ENCODE measurements around the gene TNFAIP3.
A peak's percentile ranks its signal among the peaks of the same experiment; 100 is the strongest.

The TNFAIP3 gene

DNA sequence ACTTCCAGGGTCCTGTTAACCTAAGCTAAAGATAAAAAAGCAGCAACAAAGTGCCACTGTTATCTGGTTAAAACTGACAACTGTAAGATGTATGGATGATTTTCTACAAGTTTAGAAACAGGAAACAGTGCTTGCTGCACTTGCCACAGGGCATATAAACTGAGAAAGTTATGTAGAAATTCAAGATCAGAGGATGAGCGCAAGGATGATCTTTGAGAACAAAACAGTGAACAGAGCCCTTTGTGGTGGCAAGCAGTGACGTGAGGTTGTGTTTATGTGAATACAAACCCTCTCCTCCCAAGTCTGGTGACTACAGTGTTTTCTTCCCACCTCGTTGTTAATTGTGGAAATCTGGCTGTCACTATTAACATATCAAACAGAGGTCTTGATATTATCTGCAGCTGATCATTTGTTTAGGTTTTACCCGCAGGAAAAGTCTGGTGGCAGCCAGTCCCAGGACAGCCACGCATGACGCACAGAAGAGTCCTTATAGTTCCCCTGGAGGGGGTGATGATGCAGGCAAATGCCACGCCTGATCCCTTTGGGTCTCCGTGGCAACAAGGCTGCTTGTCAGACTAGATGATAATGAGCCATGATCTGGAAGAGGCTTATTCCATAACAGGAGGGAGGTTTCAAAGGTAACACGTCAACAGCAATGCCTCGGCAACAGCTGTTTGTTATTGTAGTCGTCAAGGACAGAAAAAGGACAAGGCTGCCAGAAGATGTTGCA, 43.1 kb upstream of the TNFAIP3 start:
- H3K4me3 ChIP-seq (ENCODE audit: low read depth, low read length) = no peak overlapping the region
- in situ Hi-C loops (cut with HindIII; ENCODE audit: low sequenced_read_pairs) = no loop called here
- peak; percentile 72 for DNase-seq (ENCODE audit: low read depth, low spot score)
- TF ChIP-seq, protein P1, sequence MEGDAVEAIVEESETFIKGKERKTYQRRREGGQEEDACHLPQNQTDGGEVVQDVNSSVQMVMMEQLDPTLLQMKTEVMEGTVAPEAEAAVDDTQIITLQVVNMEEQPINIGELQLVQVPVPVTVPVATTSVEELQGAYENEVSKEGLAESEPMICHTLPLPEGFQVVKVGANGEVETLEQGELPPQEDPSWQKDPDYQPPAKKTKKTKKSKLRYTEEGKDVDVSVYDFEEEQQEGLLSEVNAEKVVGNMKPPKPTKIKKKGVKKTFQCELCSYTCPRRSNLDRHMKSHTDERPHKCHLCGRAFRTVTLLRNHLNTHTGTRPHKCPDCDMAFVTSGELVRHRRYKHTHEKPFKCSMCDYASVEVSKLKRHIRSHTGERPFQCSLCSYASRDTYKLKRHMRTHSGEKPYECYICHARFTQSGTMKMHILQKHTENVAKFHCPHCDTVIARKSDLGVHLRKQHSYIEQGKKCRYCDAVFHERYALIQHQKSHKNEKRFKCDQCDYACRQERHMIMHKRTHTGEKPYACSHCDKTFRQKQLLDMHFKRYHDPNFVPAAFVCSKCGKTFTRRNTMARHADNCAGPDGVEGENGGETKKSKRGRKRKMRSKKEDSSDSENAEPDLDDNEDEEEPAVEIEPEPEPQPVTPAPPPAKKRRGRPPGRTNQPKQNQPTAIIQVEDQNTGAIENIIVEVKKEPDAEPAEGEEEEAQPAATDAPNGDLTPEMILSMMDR (IDR thresholded peaks at IDR 0.05; ENCODE audit: low read depth, low read length) = no peak

DNA sequence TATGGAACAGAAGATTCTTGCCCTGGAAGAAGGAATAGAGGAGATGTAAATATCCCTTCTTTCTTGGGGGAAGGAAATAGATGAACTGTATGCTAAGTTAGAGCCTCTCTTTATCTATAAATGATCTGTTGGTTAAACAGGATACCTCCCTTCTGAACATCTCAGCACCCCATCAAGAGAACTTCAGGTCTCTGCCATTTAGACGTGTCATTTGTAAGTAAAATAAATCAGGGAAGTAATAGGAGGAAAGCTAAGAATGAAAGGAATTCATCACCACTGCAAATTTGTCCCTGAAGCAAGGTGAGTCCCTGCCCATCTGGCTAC, 42.5 kb upstream of the TNFAIP3 start:
- no peak for DNase-seq (ENCODE audit: low read depth, low spot score)
- TF ChIP-seq, protein P1 (IDR thresholded peaks at IDR 0.05; ENCODE audit: low read depth, low read length) = no peak
- H3K4me3 ChIP-seq (ENCODE audit: low read depth, low read length) = no peak overlapping the region
- in situ Hi-C loops (cut with HindIII; ENCODE audit: low sequenced_read_pairs) = no loop called here

GRCh38 chr6:137824896-137825295, 42.2 kb upstream of the TNFAIP3 start:
- in situ Hi-C loops (cut with HindIII; ENCODE audit: low sequenced_read_pairs) = no loop called here
- TF ChIP-seq, protein P1 (IDR thresholded peaks at IDR 0.05; ENCODE audit: low read depth, low read length) = no peak
- no peak for DNase-seq (ENCODE audit: low read depth, low spot score)
- H3K4me3 ChIP-seq (ENCODE audit: low read depth, low read length) = no peak overlapping the region

- no peak for DNase-seq (ENCODE audit: low read depth, low spot score)
- TF ChIP-seq, protein P1 (IDR thresholded peaks at IDR 0.05; ENCODE audit: low read depth, low read length) = no peak
- in situ Hi-C loops (cut with HindIII; ENCODE audit: low sequenced_read_pairs) = no loop called here
- H3K4me3 ChIP-seq (ENCODE audit: low read depth, low read length) = no peak overlapping the region
These were observed 39.6 kb upstream of the TNFAIP3 start for GRCh38 chr6:137827411-137827940.

- DNase-seq (ENCODE audit: low read depth, low spot score) = no peak
- TF ChIP-seq, protein P1 (IDR thresholded peaks at IDR 0.05; ENCODE audit: low read depth, low read length) = no peak
- in situ Hi-C loops (cut with HindIII; ENCODE audit: low sequenced_read_pairs) = no loop called here
- H3K4me3 ChIP-seq (ENCODE audit: low read depth, low read length) = no peak overlapping the region
These were observed 38.9 kb upstream of the TNFAIP3 start for GRCh38 chr6:137827977-137828810.

DNA sequence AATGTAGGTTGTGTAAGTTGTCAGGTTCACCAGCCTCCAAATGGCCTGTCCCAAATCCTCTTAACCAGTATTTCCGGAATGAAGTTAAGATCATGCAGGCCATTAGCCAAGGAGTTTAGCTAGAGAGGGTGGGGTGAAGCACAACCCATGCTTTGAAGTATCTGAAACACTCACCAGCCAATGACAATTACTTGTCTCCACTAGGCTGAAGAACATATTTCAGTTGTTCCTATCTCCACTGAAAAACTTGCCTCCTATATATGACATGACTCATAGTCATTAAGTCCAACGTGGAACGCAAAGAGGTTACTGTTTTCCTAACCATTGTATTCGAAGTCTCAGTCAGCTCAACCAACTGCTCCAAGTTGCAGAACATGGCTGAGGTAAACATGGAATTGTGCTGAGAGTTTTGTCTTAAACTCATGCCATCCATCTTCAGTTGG, 37.4 kb upstream of the TNFAIP3 start:
- H3K4me3 ChIP-seq (ENCODE audit: low read depth, low read length) = no peak overlapping the region
- TF ChIP-seq, protein P1 (IDR thresholded peaks at IDR 0.05; ENCODE audit: low read depth, low read length) = no peak
- DNase-seq (ENCODE audit: low read depth, low spot score) = peak; percentile 74
- in situ Hi-C loops (cut with HindIII; ENCODE audit: low sequenced_read_pairs) = no loop called here
